ENCODE measurements around the gene AIFM3.

GRCh38 chr22:20993304-20994127 lies 26.5 kb downstream of the AIFM3 start:
- TF ChIP-seq, protein P1, sequence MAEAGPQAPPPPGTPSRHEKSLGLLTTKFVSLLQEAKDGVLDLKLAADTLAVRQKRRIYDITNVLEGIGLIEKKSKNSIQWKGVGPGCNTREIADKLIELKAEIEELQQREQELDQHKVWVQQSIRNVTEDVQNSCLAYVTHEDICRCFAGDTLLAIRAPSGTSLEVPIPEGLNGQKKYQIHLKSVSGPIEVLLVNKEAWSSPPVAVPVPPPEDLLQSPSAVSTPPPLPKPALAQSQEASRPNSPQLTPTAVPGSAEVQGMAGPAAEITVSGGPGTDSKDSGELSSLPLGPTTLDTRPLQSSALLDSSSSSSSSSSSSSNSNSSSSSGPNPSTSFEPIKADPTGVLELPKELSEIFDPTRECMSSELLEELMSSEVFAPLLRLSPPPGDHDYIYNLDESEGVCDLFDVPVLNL (CRISPR knock-in tag; IDR thresholded peaks at IDR 0.05; ENCODE audit: borderline replicate concordance, low read depth): no peak
- TF ChIP-seq GTF2I (CRISPR knock-in tag; conservative IDR thresholded peaks at IDR 0.05): no peak
- no peak for TF ChIP-seq ATF1 (CRISPR knock-in tag; IDR thresholded peaks at IDR 0.05)
- no peak for TF ChIP-seq ZNF396 (CRISPR knock-in tag; IDR thresholded peaks at IDR 0.05; ENCODE audit: borderline replicate concordance)
- no peak for TF ChIP-seq STAT6 (CRISPR knock-in tag; conservative IDR thresholded peaks at IDR 0.05; ENCODE audit: low read depth)
- no peak for TF ChIP-seq ZNF317 (CRISPR knock-in tag; IDR thresholded peaks at IDR 0.05; ENCODE audit: borderline replicate concordance, low read depth)
- no peak for TF ChIP-seq SMAD3 (CRISPR knock-in tag; IDR thresholded peaks at IDR 0.05; ENCODE audit: borderline replicate concordance)

Measured in WTC11 (cell line).